Skeletal muscle satellite cell (primary cell): ENCODE data around the gene CAAP1.
"Not testable (repeated sequence)": the region's sequence is repeated elsewhere in the genome, so short reads cannot be mapped to it uniquely, and the experiment has no call there.

ENCODE experiments used
- H3K27me3 ChIP-seq: 2 replicates; pipeline ENCODE4 v1.7.0; 2013; ENCODE audit warnings: low read length; ENCODE audit not compliant: control insufficient read depth, insufficient read depth
- H3K36me3 ChIP-seq: 2 replicates; pipeline ENCODE4 v1.7.0; 2013; ENCODE audit warnings: mild to moderate bottlenecking, control low read depth, low read length; ENCODE audit not compliant: insufficient read depth
- H3K4me1 ChIP-seq: 2 replicates; pipeline ENCODE4 v1.7.0; 2013; ENCODE audit warnings: low read length; ENCODE audit not compliant: control insufficient read depth, insufficient read depth
- H3K4me2 ChIP-seq: 2 replicates; pipeline ENCODE4 v1.7.0; 2013; ENCODE audit warnings: mild to moderate bottlenecking, low read length
- H3K4me3 ChIP-seq: 2 replicates; pipeline ENCODE4 v1.7.0; 2013; ENCODE audit warnings: low read length
- H3K9ac ChIP-seq: 2 replicates; pipeline ENCODE4 v1.7.0; 2013; ENCODE audit warnings: mild to moderate bottlenecking, low read depth, low read length, moderate library complexity
- H3K9me3 ChIP-seq: replicated peaks from 2 replicates; pipeline ENCODE4 v1.7.0; 2013; ENCODE audit warnings: mild to moderate bottlenecking, control low read depth, low read length

CAAP1 gene

GRCh38 chr9:26828391-26828955 lies 64.1 kb downstream of the CAAP1 start:
- H3K9ac ChIP-seq, H3K4me1 ChIP-seq, H3K9me3 ChIP-seq, H3K27me3 ChIP-seq, H3K36me3 ChIP-seq, H3K4me2 ChIP-seq, H3K4me3 ChIP-seq: not testable (repeated sequence)

- Histone ChIP-seq H3K9ac (no peak overlapping the region), H3K27me3 (no peaks in the 10 kb centered on the region), H3K4me1 (no peaks in the 10 kb centered on the region), H3K9me3 (no peaks in the 10 kb centered on the region), H3K4me2 (no peak overlapping the region), H3K4me3 (no peak overlapping the region), H3K36me3 (no peaks in the 10 kb centered on the region)
These were observed 77.8 kb downstream of the CAAP1 start for GRCh38 chr9:26814799-26815198.

GRCh38 chr9:26813247-26813646 lies 79.4 kb downstream of the CAAP1 start:
- no peaks in the 10 kb centered on the region for H3K9me3 ChIP-seq
- H3K4me3 ChIP-seq, result no peak overlapping the region
- H3K36me3 ChIP-seq, result no peaks in the 10 kb centered on the region
- no peak overlapping the region for H3K9ac ChIP-seq
- H3K4me2 ChIP-seq, result no peak overlapping the region
- H3K4me1 ChIP-seq, result no peaks in the 10 kb centered on the region
- H3K27me3 ChIP-seq, result no peaks in the 10 kb centered on the region

GRCh38 chr9:26812217-26812616 lies 80.4 kb downstream of the CAAP1 start:
- no peaks in the 10 kb centered on the region for H3K27me3 ChIP-seq
- no peak overlapping the region for H3K4me2 ChIP-seq
- no peaks in the 10 kb centered on the region for H3K9me3 ChIP-seq
- H3K4me1 ChIP-seq, result no peaks in the 10 kb centered on the region
- H3K4me3 ChIP-seq, result no peak overlapping the region
- H3K9ac ChIP-seq, result no peak overlapping the region
- no peaks in the 10 kb centered on the region for H3K36me3 ChIP-seq

GRCh38 chr9:26811106-26811505 lies 81.5 kb downstream of the CAAP1 start:
- H3K9me3 ChIP-seq, result no peaks in the 10 kb centered on the region
- H3K4me2 ChIP-seq, result no peak overlapping the region
- H3K9ac ChIP-seq, result no peak overlapping the region
- H3K4me3 ChIP-seq, result no peak overlapping the region
- H3K27me3 ChIP-seq, result no peaks in the 10 kb centered on the region
- H3K4me1 ChIP-seq, result no peaks in the 10 kb centered on the region
- no peaks in the 10 kb centered on the region for H3K36me3 ChIP-seq

GRCh38 chr9:26809795-26810194 lies 82.8 kb downstream of the CAAP1 start:
- Histone ChIP-seq H3K36me3 (no peaks in the 10 kb centered on the region), H3K27me3 (no peaks in the 10 kb centered on the region), H3K4me3 (no peak overlapping the region)

GRCh38 chr9:26807161-26807560 lies 85.4 kb downstream of the CAAP1 start:
- H3K9me3 ChIP-seq, result no peaks in the 10 kb centered on the region
- H3K4me1 ChIP-seq, result no peaks in the 10 kb centered on the region
- no peak overlapping the region for H3K4me2 ChIP-seq
- H3K4me3 ChIP-seq, result no peak overlapping the region
- H3K9ac ChIP-seq, result no peak overlapping the region
- H3K27me3 ChIP-seq, result no peaks in the 10 kb centered on the region
- H3K36me3 ChIP-seq, result no peaks in the 10 kb centered on the region

More at GRCh38 chr9:26809795-26810194, 82.8 kb downstream of the CAAP1 start:
- H3K9me3 ChIP-seq, result no peaks in the 10 kb centered on the region
- H3K4me1 ChIP-seq, result no peaks in the 10 kb centered on the region
- H3K4me2 ChIP-seq, result no peak overlapping the region
- no peak overlapping the region for H3K9ac ChIP-seq

GRCh38 chr9:26802921-26803320 lies 89.7 kb downstream of the CAAP1 start:
- Histone ChIP-seq H3K4me3 (no peak overlapping the region), H3K4me2 (no peak overlapping the region), H3K36me3 (no peaks in the 10 kb centered on the region), H3K27me3 (no peaks in the 10 kb centered on the region), H3K9ac (no peak overlapping the region), H3K4me1 (no peaks in the 10 kb centered on the region), H3K9me3 (no peaks in the 10 kb centered on the region)

- H3K9me3 ChIP-seq, result no peaks in the 10 kb centered on the region
- H3K4me3 ChIP-seq, result no peak overlapping the region
- no peak overlapping the region for H3K9ac ChIP-seq
These were observed 90.8 kb downstream of the CAAP1 start for GRCh38 chr9:26801772-26802171.

GRCh38 chr9:26800322-26800721 lies 92.3 kb downstream of the CAAP1 start:
- Histone ChIP-seq H3K27me3 (no peaks in the 10 kb centered on the region), H3K36me3 (no peaks in the 10 kb centered on the region), H3K9ac (no peak overlapping the region), H3K4me3 (no peak overlapping the region), H3K4me1 (no peaks in the 10 kb centered on the region), H3K9me3 (no peaks in the 10 kb centered on the region), H3K4me2 (no peak overlapping the region)

More at GRCh38 chr9:26801772-26802171, 90.8 kb downstream of the CAAP1 start:
- Histone ChIP-seq H3K4me1 (no peaks in the 10 kb centered on the region), H3K36me3 (no peaks in the 10 kb centered on the region), H3K27me3 (no peaks in the 10 kb centered on the region), H3K4me2 (no peak overlapping the region)

- Histone ChIP-seq H3K4me2 (no peak overlapping the region), H3K4me1 (peaks cover 8% of the 10 kb centered on the region), H3K9me3 (no peaks in the 10 kb centered on the region), H3K9ac (no peak overlapping the region), H3K36me3 (no peaks in the 10 kb centered on the region), H3K4me3 (no peak overlapping the region), H3K27me3 (no peaks in the 10 kb centered on the region)
These were observed 101.3 kb downstream of the CAAP1 start for GRCh38 chr9:26791274-26791673.
